ENCODE measurements around the gene SYMPK.

DNA sequence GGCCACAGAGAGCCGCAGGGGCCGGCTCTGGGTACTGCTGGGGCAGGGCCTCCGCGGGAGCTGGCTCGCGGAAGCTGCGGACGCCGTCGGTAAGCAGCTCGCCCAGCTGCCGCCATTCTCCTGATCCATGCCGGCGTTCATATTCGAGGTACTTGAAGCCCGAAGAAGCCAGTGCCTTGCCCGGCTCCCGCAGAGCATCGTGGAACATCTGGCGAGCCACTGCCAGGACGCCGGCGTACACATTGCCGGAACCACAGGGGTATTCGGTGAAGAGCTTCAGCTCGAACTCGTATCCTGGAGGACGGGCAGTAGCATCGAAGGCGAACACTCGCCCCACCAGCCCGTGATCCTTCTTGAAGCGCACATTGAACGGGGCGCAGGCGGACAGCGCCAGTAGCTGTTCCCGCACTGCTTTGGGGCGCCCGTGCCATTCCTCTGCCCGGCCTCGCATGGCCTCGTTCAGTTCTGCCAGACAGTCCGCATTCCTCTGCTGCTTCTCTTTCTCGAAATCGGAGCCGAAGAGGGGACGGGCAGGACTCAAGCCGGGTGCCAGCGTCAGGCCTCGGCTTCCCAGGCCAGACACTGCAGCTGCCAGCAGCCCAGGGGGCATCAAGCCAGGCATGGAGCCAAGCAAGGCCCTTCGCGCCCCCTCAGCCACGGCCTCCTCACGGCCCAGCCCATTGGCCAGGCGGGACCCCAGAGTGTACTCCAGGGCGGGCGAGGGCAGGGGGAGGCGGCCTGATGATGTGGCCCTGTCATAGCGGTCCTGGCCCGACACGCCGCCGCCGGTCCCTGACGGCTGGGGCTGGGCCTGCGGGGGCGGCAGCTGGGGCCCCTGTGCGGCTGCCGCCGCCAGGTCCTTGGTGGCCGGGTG is 22.0 kb upstream of the SYMPK start:
- no peak for TF ChIP-seq BACH2 (CRISPR knock-in tag; IDR thresholded peaks at IDR 0.05; ENCODE audit: borderline replicate concordance)
- no peak for TF ChIP-seq RARB (CRISPR knock-in tag; IDR thresholded peaks at IDR 0.05)
- no peak for TF ChIP-seq OSR1 (CRISPR knock-in tag; IDR thresholded peaks at IDR 0.05)
- no peak for TF ChIP-seq ZNF70 (CRISPR knock-in tag; IDR thresholded peaks at IDR 0.05)
- no peak for TF ChIP-seq ARNTL (CRISPR knock-in tag; IDR thresholded peaks at IDR 0.05; ENCODE audit: borderline replicate concordance, low read depth)
